ENCODE data around the gene C9orf152.

The C9orf152 gene

DNA sequence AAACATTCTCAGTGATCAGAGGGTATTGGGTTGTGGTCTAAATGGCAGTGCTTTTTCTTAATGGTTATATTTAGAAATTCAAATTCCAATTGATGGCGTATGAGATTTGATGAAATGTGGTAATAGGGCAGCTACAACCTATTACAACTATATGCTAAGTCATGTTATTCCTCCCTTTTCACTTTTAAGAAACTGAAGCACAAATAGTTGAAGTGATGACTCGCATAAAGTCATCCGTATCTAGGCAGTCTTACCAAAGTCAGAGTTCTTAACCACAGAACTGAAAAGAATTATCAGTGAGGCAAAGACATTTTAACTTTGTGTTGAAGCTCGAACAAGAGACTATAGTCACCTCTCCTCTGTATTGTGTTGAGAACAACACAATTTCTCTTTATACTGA, 28.2 kb downstream of the C9orf152 start:
- DNase-seq, result no peak

DNA sequence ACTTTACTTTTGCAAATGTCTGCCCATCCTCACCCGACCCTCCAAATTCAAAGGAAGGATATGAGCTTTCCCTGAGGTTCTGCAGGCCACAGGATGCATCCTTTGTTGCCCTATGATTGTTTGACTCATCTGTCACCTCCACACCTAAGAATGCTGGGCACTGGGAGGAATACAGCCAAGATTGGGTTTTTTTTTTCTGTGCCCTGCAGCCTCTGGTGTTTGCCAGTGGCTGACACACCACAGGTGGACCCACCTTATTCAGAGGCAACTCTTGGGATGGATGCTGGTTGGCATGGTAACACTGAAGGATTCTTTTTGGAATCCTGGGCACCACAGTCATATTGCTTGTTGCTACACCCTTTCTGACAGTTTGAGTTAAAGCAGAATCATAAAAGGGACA, 29.7 kb downstream of the C9orf152 start:
- DNase-seq, result no peak

DNA sequence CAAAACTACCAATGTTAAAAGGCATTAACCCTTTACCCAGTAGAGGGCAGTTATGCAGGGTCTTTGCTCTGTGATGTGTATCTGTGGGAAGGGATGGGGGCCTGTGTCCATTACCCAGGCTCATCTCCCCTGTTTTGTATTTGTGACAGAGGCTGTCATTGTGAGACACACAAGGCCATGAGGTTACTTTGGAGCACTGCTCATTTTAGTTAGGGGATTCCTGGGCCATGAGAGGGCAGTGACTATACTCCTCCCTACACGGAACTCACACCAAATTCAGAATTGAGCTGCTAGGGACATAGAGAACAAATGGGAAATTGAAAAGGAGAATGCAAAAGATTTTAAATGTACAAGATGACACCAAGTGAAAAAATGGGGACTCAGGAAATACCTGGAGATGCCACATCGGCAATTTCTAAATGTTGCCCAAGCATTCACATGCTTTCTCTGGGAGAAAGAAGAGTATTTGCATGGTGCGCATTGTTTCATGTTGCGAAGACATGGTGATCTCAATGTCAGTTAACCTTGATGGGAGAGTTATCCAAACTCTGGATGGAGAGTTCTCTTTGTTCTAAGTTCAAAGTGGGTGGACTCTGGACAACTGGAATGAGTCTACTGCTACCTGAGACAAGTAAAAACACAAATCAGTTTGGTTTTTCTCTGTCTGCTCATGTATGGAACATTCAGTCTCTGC, 32.5 kb downstream of the C9orf152 start:
- no peak for DNase-seq

DNA sequence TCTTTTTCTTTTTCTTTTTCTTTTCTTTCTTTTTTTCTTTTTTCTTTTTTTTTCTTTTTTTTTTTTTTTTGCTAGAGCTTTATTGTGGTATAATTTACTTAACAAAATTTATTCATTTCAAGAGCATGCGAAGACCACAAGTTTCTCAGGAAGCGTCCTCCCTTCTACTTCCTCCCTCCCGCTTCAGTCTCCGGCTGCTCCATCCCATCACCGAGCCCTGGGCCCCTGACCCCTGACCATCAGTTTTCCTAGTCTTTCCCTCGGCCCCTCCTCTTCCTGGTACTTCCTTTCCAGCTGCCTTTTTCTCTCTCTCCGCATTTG, 34.7 kb downstream of the C9orf152 start:
- DNase-seq, result no peak

DNA sequence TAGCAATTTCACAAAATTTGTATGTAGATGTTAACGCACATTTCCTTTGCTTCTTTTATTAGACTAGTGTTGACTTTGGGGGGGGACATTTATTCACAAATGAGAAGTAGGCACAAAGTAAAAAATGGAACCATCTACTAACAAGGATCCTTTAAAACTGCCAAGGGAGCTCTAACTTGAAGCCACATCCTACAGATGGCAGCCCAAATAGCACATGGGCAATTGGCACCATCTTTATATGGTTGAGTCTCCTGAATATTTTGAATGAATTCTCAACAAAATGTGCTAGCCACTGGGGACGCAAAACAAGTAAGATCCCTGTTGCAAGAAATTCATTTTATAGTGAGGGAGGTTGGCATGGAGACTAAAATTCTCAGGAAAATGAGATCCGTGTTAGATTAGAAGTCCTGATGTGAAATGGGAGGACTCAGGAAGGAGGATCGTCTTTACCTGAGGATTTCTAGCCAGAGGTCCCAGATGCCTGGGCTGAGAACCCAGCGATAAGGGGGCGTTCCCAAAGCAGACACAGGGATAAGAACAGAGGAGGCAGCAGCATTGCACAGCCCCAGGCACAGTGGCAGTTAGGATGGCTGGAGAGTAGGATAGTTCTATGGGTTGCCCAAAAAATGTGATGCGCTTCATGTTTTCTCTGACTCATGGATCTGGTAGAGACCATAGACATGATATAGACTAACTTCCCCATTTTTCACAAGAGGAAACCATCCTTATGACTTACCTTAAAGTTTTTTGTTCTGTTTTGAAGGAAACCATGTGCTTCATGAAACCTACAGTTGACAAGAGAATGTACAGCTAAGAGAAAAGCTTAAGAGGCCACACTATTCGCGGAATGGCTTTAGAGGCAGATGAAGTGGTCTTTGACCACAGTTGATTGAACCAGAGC, 37.4 kb downstream of the C9orf152 start:
- no peak for DNase-seq

DNA sequence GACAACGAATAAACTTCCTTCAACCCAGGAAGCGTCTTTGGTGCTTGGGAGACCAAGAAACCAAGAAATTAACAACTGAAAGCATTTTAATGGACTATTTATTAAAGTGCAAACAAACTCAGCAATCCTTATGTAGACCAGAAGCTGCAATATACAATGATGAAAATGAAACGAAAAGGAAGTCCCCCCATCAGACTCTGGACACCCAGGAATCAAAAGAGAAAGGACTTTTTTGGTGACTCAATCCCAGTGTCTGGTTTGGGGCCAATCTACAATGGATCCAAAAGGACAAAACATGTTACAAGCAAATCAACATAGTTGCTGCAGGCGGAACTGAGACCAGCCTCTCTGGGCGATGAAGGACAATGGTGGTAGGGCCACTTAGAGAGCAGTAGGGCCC, 39.5 kb downstream of the C9orf152 start:
- DNase-seq, result no peak

DNA sequence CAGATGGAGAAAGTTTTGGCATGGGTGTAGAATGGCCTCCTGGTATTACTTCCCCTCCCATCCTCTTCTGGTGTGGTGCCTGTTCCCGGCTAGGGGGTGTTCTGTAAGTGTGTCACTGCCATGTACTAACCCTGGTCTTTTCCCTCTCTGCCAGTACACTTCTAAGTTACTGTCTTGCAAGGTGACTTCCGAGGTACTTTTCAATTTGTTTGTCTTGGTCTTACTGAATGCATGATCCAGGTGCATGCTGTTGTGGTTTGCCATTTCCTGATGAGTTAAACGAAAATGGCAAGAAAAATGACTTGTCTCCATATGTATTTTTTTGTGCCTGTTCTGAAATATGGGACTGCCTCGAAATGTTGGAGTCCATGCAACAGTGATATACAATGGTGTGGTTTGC, 46.0 kb downstream of the C9orf152 start:
- no peak for DNase-seq

DNA sequence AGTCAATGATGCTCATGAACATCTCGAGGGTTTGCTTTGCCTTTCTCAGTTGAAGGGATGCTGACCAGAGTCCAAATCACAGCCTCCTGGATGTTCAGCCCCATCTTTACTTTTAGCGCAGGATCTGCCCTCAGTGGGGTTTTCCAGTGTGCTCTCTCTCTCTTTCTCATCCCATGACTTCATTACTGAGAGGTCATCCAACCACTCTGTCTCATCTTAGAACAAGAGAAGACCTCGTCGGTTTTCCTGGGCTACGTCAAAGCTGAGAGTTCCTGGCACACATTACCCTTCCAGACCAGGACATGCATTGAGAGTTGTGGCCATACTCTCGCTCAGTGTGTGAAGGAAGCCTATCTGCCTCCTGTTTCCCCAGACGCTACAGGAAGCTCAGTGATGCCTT, 47.3 kb downstream of the C9orf152 start:
- DNase-seq, result no peak

DNA sequence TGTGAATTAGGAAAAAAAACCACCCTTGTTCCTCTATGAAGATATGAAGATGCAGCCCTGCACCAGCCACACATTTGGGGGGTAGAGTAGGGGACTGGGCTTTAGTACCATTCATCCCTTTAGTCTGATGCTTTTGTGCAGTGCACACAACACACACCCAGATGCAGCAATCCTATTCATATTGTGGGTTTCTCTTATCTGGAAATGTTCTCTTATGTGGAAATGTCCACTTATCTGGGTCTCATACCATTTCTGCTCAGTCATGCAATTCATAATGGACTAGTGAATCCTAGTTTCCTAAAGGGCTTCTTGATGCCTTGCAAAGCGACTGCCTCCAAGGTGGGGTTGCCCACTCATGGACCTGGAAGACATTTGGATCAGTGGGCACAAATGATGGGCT, 47.8 kb downstream of the C9orf152 start:
- DNase-seq, result no peak

DNA sequence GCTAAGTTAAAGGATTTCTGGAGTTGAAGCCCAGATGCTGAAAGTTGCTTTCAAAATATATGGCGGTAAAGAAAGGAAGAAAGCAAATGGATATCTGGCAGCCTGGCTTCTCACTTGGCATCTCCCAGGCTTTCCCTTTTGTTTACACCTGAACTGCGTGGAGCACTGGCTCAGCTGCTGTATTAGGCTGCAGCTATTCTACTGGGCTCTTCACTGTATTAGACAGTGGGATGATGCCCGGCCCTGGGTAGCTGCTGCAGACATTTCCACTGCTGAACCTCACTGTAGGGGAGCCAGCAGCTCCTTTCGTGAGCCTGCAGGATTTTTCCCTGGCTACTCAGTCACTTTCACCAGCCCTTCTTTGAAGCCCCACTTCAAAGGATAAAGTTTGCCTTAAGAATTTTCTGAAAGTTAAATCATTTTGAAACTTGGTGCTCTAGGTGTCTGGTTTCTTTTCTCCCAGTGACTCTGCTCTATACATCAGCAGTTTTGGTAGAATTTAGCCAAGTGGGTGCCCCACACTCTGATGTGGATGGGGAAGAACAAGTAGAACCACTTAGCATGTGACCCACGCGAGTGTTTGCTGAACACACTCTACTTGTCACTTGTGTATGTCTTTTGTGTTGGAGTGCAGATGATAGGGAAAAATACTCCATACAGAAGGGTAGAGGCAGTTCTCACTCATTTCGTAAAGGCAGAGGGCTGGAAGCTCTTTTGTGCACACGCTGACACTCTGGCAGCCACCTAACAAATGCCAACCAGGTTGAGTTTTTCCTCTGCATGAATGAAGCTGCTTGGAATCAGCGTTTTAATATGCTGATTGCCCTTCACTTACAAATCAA, 49.9 kb downstream of the C9orf152 start:
- DNase-seq, result peak; percentile 22

DNA sequence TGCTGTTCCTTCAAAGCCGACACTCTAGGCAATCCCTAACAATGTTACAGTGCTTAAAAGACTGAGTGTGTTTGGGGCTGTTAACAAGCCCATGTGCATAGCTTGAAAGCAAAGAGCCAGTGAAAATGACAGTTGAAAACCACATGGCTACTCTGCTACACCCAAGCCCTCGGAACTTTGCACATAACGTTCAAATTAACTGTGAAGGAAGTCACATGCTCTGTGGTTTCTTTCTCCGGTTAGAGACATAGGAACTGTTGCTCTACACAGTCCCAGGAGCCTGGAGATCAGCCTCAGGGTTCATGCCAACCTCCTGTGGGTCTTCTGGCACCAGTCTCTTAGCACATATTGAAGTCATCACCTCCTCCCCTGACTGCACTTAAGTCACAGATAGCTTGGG, 51.1 kb downstream of the C9orf152 start:
- DNase-seq, result no peak

DNA sequence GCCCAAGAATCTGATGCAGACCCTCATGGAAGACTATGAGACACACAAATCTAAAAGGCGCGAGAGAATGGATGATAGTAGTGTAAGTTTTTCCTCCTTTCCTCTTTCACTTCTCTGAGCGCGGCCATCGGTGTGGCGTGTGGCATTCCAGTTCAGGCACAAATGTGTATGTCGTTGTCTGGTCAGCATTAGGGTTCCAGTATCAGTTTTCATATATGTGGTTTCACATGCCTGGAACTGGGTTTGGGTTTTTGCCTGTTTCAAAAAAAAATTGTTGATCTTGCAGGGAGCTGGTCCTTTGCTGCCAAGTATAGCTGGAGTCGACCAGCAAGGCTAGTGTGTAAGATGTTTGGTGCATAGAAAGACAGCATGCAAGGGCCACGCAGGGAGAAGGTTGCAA, 51.5 kb downstream of the C9orf152 start:
- no peak for DNase-seq

DNA sequence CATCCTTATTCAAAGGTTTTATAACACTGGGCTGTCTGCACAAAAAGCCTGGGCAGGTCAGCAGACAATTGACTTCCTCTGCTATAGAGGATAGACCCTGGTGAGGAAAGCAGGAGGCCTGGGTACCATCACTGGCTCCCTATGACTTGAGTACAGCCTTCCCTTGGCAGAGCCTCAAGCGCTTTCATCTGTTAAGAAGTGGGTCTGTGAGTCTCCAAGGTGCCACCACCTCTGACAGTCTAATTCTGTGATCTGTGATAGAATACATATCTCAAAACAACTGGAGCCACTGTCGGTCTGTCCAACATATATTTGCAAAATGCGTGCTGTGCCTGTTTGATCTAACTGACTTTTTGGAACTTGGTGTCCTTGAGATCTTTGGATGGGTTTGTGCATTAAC, 52.2 kb downstream of the C9orf152 start:
- DNase-seq, result no peak

DNA sequence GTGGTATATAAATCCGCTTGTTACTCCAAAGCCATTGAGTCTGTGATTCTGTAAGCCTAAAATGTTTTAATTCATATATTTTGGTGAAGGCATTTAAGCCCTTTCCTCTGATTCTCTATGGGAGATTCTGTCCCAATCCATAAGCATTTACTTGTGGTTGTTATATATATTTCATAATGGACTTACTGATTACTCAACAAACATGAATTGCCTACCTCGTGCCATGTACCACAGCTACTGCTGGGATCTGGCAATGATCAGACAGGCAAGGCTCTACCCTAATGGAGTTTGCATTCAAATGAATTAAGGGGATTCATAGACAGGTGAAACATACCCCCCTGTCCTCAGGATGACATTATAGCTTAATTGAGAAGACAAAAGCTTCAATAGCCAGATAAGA, 54.5 kb downstream of the C9orf152 start:
- DNase-seq, result no peak

DNA sequence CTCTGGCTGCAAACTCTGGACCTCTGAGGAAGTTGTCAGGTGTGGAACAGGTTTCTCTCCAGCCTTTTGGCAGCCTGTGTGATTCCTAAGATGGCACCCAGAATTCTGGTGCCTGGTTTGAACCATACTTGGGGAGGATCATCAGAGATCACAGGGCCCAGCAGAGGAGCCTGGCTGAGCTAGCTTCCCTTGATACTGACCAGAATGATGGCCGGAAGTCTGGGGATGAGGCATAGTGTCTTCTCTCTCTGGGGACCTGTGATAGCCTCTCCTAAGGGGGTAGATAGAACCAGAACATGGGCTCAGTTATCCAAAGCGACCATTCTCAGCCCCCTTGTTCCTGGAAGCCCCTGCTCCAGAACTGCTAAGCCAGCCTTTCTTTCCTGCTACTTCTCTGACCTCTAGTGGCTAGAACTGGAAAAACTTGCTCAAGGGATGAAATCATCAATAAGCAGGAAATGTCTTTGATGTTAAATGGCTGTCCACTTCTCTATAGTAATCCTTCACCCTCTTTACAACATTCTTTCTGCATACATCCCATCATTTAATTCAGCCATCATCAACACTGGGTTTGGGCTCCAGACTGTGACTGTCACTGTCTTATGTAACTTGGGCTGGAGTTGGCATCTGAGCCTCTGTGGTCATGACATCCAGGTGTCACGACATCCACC, 55.1 kb downstream of the C9orf152 start:
- DNase-seq, result peak; percentile 45
